NCI-H69 (cell line): ENCODE data around the gene DZIP1.

Experiments used
- DNase-seq: peaks from one replicate; lab custom pipeline; 2025; lab: John Stamatoyannopoulos, UW

The DZIP1 gene

DNA sequence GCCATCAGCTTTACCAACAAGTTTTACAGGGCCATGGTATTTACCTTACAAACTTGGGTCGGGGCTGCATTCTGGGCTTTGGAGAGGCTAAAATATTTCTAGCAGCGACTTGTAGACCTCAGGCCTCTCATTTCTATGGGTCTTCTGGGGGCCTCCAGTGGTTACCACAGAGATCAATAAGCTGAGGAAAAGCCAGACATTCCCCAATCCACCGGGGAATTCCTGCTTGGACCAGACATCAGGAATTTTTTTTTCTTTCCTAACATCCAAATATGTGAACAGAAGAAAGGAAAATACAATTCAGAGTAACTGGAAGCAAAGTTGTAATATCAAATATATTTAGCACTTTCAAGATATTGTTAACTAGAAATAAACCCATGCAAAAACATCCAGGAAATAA, 1.5 kb downstream of the DZIP1 start:
- DNase-seq: no peak

GRCh38 chr13:95642028-95642621, 2.4 kb downstream of the DZIP1 start:
- peak; percentile 71 for DNase-seq

- DNase-seq: peak; percentile 58
These were observed 3.0 kb downstream of the DZIP1 start for GRCh38 chr13:95641291-95642027.

DNA sequence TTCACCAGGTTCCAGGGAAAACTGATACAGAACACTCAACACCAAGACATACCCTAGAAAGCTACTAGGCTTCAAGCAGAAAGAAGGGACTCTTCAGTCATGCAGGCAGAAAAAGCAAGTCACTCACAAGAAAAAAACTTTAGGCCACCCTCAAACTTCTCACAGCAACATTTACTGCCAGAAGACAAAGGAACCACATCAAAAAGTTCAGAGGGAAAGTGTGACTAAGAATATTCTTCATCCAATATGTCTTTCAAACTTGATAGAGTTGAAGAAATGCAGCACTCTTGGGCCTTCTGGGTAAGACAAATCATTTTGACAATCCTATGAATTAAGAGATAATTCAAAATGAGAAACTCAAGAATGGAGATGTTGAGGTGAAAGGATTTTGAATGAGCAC, 7.7 kb downstream of the DZIP1 start:
- no peak for DNase-seq

GRCh38 chr13:95630593-95630992, 13.9 kb downstream of the DZIP1 start:
- DNase-seq: no peak

- DNase-seq: no peak
These were observed 15.4 kb downstream of the DZIP1 start for GRCh38 chr13:95629071-95629470.

GRCh38 chr13:95628488-95628887, 16.0 kb downstream of the DZIP1 start:
- DNase-seq: no peak

- no peak for DNase-seq
These were observed 16.9 kb downstream of the DZIP1 start for GRCh38 chr13:95627590-95627989.

GRCh38 chr13:95626768-95627167, 17.7 kb downstream of the DZIP1 start:
- DNase-seq: no peak

- DNase-seq: peak; percentile 71
These were observed 20.5 kb downstream of the DZIP1 start for GRCh38 chr13:95624020-95624419.

- no peak for DNase-seq
These were observed 21.4 kb downstream of the DZIP1 start for GRCh38 chr13:95623141-95623540.

- no peak for DNase-seq
These were observed 23.5 kb downstream of the DZIP1 start for GRCh38 chr13:95620825-95621498.

DNA sequence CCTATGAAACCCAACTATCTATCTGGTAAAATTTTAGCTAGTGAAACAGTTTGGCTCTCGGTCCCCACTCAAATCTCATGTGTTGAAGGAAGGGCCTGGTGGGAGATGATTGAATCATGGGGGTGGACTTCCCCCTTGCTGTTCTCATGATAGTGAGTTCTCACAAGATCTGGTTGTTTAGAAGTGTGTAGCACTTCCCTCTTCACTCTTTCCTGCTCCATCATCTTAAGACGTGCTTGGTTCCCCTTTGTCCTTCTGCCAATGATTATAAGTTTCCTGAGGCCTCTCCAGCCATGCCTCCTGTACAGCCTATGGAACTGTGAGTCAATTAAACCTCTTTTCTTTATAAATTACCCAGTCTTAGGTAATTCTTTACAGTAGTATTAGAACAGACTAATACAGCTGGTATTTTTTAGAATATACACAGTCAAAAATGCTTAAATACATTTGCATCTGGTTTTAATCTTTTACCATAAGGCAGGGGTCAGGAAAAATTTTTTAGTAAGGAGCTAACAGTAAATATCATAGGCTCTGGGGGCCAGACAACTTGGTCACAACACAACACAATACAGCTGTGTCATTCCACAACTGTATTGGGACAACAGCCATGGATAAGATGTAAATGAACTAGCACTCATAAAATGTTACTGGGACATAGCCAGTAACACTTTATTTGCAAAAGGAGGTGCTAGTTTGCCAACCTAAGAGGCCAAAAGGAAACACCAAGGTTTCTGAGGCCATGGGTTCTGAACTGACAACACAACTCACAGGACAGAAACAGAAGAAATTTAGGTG, 24.3 kb downstream of the DZIP1 start:
- DNase-seq: no peak

GRCh38 chr13:95615539-95615938, 29.0 kb downstream of the DZIP1 start:
- DNase-seq: no peak

DNA sequence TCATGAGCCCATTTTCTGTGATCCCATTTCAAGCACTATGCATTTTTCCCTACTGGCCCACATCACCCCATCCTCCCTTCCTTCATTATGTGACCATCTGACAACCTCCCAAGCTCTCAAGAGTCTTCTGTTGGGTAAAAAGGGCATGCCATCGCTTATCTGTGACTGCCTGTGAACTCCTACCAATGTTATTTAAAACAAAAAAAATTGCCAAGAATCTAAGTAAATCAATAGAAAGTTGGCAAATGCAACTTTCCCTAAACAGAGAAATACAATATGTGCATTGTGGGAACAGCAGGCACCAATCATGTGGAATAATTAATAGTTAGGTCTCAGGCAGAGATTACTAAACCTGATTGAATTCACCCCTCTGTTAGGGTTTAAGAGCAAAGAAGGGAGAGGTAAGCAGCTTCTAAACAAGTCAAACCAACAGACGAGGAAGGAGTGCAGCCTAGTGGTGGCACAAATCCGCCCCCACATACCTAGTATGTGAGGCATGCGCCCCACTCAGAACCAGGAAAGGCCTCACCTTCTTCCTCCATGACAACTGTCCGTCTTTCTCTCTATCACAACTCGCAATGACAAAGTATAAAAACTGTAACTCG, 29.8 kb downstream of the DZIP1 start:
- no peak for DNase-seq

DNA sequence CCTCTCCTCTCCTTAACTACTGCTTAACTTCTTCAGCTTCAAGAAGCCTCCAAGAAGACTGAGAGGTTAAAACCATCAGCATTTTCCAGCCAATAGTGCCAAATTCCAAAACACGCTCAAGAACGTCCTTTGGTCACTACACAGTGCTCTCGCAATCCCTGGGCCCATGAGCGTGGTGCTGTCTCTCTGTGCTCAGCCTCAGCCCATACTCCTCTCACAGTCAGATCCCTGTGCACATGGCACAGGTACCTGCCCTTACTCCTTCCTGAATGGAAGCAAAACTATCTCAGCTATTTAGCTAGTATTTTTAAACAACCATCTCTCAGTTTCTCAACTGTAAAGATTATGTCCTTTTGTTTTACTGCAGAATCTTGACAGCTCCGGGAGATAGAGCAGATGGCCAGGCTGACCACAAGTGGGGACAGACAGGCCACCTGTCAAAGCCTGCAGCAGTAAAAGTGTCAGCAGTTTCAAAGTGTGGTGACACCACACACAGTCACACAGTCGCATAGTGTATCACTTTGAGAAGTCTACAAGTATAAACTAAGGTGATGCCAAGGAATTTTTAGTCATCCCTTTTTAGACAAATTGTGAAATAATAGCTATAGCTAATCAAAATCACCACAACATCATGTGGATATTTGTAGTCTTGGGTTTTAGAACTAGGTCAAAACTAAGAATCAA, 35.7 kb downstream of the DZIP1 start:
- no peak for DNase-seq

- peak; percentile 7 for DNase-seq
These were observed 37.1 kb downstream of the DZIP1 start for GRCh38 chr13:95607366-95607765.

- DNase-seq: no peak
These were observed 38.9 kb downstream of the DZIP1 start for GRCh38 chr13:95605448-95606125.

GRCh38 chr13:95604556-95604915, 40.0 kb downstream of the DZIP1 start:
- no peak for DNase-seq

- peak; percentile 57 for DNase-seq
These were observed 40.5 kb downstream of the DZIP1 start for GRCh38 chr13:95603887-95604555.
